Inflammatory macrophage treated with lipopolysaccharide for 1 hour (primary cell): ENCODE data around the gene KRT2.

Experiments used
- DNase-seq, 2 donors: peaks; one replicate each; pipeline ENCODE4 v3.0.0-alpha.2; 2020 to 2022

The KRT2 gene

GRCh38 chr12:52651726-52652261, at the start of gene KRT2:
Gene KRT2, minus strand, starts transcription at chr12:52652211. Its CDS starts 69 bp downstream, at chr12:52652142.
- no peak for DNase-seq

- DNase-seq: no peak
Measured at GRCh38 chr12:52701281-52701680, 49.3 kb upstream of the KRT2 start.

- no peak for DNase-seq
Measured at GRCh38 chr12:52699960-52700359, 47.9 kb upstream of the KRT2 start.

GRCh38 chr12:52699373-52699772, 47.4 kb upstream of the KRT2 start:
- no peak for DNase-seq

- DNase-seq: no peak
Measured at GRCh38 chr12:52698651-52699340, 46.8 kb upstream of the KRT2 start.

- no peak for DNase-seq
Measured at GRCh38 chr12:52697058-52697582, 45.1 kb upstream of the KRT2 start.

- DNase-seq: no peak
Measured at GRCh38 chr12:52696588-52696987, 44.6 kb upstream of the KRT2 start.

GRCh38 chr12:52695039-52695438, 43.0 kb upstream of the KRT2 start:
- no peak for DNase-seq

- no peak for DNase-seq
Measured at GRCh38 chr12:52694151-52694550, 42.1 kb upstream of the KRT2 start.

GRCh38 chr12:52693261-52693660, 41.2 kb upstream of the KRT2 start:
- no peak for DNase-seq

- no peak for DNase-seq
Measured at GRCh38 chr12:52692254-52692653, 40.2 kb upstream of the KRT2 start.

GRCh38 chr12:52691841-52692150, 39.8 kb upstream of the KRT2 start:
- DNase-seq: no peak

- no peak for DNase-seq
Measured at GRCh38 chr12:52691076-52691840, 39.2 kb upstream of the KRT2 start.

- DNase-seq: no peak
Measured at GRCh38 chr12:52690351-52691075, 38.5 kb upstream of the KRT2 start.

GRCh38 chr12:52689936-52690335, 37.9 kb upstream of the KRT2 start:
- no peak for DNase-seq

- DNase-seq: no peak
Measured at GRCh38 chr12:52689239-52689638, 37.2 kb upstream of the KRT2 start.

- DNase-seq: no peak
Measured at GRCh38 chr12:52688481-52688880, 36.5 kb upstream of the KRT2 start.

- no peak for DNase-seq
Measured at GRCh38 chr12:52687497-52688385, 35.7 kb upstream of the KRT2 start.

- DNase-seq: no peak
Measured at GRCh38 chr12:52686756-52687487, 34.9 kb upstream of the KRT2 start.

- DNase-seq: no peak
Measured at GRCh38 chr12:52686063-52686462, 34.1 kb upstream of the KRT2 start.

GRCh38 chr12:52685406-52685890, 33.4 kb upstream of the KRT2 start:
- DNase-seq: no peak
